T-helper 1 cell treated with Interleukin-12 subunit alpha and Interleukin-12 subunit beta and Interleukin-4 antibody, amounts not matched to agents 30 ng/mL and 1 ng/mL, for 36 hours (primary cell): Measurements from ENCODE around the gene CDC42EP1. TPM values are rescaled to one million over a fixed set of nuclear protein-coding genes. Genes with fewer than 3 reads are reported as not detected.

Source experiments
- intact Hi-C: fragments of 100-400 bp; cut with micrococcal nuclease; formaldehyde crosslinking; loops from one replicate; pipeline ENCODE4 v1.15.1; 2024
- total RNA-seq: library from RNA; stranded (reverse); gene quantifications from 2 replicates; pipeline ENCODE4 v1.2.3, GENCODE V29; 2022

The CDC42EP1 gene
- total RNA-seq, 1 donor from 2014 or later, result 1.9 TPM

DNA sequence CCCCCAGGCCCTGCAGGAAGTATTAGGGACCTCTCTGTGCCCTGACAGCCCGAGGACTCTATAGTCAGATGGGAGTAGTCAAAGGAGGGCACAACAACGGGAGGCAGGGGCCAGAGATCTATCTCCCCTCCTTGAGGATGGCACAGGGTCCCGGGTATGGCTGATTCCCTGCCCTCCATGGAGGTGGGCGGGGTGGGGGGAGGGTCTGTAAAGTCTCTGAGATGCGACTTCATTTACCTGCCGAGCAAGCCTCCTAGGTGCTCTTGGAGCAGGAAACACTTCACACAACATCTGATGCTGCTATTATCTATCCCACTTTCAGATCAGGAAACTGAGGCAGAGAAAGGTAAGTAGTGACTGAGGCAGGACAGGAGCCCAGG is 769 bp upstream of the CDC42EP1 start:
- intact Hi-C loops, result no loop called here

DNA sequence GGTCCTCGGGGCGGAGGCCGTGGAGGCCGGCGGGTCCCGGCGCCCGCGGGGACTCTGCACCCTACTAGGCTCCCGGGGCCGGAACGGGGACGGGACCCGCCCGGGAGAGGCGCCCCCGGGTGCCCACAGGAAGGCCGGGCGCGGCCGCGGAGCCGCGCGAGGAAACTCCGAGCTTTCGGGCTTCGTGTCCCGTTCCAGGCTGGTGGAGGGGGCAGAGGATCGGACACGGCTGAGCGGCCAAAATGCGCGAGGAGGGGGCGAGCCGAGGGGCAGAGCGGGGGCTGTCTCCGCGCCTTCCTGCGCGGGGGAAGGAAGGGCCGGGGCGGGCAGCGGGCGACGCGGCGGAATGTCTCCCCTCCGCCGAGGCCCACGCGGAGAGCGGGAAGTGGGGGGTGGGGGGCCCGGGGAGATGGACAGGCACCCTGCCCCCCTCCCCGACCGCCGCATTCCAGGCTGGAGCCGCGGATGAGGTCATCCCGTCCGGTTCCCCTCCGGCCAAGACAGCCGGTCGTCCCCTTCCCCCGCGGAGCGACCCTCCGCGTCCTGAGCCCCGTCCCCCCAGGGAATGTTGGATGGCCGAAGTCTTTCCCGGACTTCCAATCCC is 430 bp downstream of the CDC42EP1 start:
- intact Hi-C loops, result loop anchor here (10.0 kb wide), 1 partner anchor 786 kb away; the partner anchor contains the start of gene IFT27

DNA sequence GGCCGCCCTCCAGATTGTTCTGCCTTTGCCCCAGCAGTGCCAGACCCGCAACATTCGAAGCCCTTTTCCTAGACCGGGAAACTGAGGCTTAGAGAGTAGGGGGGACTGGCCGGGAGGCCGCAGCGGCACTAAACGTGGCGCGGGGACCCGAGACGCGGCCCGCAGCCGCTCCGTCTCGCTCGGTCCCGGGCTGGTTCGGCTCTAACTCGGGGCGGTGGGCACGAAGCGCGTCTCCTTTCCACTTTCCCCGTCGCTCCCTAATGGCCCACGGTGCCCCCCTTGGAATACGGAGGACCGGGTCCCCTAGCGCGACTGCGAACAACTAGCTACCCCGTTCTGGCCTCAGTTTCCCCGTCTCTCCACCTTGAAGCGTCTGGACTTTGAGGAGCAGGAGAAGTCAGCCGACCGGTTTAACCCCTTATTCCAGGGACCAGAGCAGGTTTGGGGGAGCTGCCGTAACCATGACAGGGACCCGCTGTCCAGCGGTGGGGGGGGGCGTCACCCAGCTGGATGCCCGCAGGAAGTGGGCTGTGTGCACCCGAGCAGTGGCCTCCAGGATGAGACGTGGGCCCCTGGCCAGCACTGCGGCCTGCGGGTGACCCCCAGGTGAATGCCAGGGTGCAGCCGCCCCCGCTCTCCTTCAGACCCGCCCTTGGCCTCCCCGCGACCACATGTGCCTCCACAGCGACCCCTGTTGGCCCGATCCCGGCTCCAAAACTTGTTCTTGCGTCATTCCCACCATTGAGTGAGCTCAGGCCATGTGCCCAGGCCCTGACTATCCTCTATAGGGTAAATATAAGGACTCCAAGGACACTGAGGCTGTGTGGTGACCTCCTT is 1.1 kb downstream of the CDC42EP1 start:
- intact Hi-C loops, result loop anchor here (10.0 kb wide), 1 partner anchor 787 kb away; the partner anchor contains the start of gene IFT27

DNA sequence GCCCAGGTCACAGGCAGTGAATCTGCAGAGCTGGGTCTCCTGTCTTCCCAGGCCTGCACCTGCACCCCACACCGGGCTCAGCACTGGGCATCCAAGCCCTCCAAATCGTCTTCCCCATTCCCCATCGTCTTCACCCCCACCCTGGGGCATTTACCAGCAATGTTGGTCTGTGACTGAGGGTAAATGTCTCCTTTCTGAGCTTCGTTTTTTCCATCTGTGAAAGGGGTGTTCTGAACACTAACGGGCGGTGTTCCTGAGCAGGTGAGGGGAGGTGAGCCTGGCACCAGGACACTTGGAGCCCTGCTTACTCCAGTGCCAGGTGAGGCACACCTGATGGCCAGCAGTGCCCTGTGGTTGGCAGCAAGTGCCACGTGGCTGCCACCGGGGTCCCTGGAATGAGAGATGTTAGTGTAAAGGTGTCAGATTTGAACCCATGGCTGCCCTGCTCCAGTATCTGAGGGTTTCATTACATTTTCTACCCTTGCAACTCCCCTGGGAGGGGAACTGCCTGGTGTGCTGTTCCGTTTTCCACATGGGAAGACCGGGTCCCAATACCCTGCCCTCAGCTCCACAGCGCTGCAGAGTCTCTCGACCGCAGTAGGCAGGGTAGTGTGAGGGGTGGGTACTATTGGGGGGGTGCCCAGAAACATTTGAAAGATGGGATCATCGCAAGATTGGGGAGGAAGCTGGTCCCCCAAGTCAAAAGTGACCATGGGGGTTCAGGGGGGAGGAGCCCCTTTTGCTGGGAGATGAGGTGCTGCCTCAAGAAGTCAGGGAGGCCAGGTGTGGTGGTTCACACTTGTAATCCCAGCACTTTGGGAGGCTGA is 2.0 kb downstream of the CDC42EP1 start:
- intact Hi-C loops, result loop anchor here (10.0 kb wide), 1 partner anchor 787 kb away; the partner anchor contains the start of gene IFT27

DNA sequence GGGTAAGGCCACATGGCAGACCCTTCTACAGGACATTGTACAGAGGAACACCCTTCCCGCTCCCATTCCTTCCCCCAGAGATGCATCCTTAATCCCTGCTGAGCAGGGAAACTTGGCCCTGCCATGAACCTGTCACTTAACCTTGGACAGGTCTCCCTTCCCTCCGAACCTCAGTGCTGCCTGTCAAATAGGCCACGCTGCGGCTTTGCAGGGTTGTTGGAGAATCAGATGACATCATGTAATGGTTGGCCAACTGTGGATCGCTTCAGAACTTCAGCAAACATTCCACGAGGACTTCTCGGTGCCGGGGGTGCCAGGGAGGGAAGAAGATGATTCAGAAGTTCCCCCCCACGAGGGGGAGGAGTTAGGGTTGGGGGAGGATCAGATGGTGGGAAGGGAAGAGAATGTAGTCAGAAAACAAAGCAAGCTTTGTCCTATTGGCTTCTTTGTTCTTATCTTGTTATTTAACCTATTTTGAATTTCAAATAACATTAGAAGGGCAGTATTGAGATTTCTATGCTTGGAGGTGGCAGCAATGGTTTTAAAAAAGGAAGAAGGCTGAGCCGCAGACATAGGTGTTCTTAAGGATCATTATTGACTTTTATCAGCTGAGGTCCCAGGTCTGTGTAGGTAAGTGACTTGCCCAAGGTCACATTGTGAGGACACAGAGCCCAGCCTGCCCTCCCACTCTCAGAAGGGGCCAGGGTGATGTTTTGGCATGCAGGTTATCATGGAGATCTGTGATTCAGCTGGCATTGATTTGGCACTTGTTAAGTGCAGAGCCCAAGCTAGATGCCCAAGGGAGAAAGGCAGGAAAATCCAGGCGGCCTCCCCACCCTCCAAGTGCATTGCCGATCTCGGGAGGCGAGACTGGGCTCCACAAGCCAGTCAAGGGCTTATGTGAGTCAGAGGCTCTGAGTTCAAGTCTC is 3.1 kb downstream of the CDC42EP1 start:
- intact Hi-C loops, result loop anchor here (10.0 kb wide), 1 partner anchor 789 kb away; the partner anchor contains the start of gene IFT27

DNA sequence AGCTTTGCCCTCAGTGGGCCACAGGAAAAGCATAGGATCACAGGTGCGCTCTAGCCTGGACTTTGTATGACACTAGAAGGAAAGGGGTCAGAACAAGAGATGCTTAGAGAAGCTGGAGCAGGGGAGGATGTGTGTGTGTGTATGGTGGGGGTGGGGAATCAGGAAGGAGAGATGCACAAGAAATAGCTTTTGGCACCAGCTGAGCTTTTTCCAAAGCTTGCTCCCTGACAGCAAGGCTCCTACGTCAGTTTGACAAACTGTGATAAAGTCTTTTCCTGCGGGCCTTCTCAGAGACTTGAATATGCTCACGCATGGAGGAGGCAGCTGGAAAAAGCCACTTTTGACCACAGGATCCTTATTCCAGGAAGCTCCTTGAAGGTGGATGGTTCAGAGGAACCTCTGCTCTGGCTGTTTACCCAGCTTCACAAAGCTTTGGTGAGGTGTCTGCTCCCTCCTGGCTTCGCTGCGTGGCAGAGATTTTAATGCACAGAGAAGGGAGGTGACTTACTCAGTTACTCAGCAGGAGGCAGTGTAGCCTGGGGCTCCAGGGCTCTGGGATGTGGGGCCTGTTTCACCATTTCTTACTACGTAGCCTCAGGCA is 3.9 kb downstream of the CDC42EP1 start:
- intact Hi-C loops, result loop anchor here (10.0 kb wide), 1 partner anchor 789 kb away; the partner anchor contains the start of gene IFT27

DNA sequence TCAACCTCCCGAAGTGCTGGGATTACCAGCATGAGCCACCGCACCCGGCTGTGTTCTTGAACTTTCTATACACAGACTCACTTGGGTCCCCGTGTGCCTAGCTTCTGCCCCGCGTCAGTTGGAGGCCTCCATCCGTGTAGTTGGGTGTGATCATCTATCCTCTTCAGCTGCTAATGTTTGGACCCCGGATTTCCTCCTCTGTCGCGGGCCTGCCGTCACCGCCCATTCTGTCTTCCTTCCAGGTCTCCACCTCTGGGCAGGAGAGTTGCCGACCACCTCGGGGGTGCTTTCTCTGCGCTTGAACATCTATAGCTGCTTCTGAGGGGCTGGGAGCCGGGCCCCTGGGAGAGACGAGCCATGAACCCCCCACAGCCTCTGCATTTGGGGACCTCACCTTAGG is 5.5 kb downstream of the CDC42EP1 start:
- intact Hi-C loops, result loop anchor here (10.0 kb wide), 1 partner anchor 791 kb away; the partner anchor contains the start of gene IFT27

DNA sequence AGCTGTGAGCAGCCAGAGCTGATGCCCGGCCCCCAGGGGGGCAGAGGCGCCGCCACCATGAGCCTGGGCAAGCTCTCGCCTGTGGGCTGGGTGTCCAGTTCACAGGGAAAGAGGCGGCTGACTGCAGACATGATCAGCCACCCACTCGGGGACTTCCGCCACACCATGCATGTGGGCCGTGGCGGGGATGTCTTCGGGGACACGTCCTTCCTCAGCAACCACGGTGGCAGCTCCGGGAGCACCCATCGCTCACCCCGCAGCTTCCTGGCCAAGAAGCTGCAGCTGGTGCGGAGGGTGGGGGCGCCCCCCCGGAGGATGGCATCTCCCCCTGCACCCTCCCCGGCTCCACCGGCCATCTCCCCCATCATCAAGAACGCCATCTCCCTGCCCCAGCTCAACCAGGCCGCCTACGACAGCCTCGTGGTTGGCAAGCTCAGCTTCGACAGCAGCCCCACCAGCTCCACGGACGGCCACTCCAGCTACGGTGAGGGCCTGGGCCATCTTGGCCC is 6.1 kb downstream of the CDC42EP1 start:
- intact Hi-C loops, result loop anchor here (10.0 kb wide), 1 partner anchor 792 kb away; the partner anchor contains the start of gene IFT27

DNA sequence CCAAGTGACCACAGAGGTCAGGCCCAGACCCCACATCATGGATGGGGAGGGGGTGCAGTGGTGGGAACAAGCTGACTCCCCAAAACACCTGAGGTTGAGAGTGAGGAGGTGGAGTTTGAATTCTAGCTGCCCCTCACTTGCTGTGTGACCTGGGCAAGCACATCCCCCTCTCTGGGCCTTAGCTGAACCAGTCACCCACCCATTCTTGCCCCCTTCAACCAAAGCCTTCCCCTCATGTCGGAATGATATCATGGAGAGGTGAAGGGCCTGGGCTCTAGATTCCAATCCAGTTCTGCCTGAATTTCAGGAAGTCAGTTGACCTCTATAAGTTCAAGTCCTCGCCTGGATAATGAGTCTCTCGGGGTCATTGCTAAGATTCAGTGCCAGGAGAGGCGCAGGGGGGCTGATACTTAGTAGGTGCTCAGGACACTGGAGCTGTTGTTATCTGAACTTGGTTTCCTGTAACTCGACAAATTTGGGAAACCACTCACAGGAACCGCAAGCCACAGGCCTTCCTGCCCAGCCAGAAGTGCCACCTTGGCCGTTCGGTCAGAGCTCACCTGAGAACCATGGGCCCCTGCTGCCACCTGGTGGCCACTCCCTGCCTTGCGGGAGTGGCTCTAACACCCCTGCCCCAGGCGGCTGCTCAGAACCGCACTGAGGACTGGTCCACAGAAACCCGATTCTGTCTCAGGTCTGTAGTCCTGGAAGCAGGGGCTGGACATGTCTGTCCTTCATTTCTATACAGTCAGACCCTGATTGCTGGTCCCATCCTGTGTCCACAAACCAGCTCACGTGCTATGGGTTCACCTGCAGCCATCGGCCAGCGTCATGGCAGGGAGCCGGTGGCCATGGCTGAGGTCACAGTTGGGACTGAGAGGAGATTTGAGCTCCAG is 6.9 kb downstream of the CDC42EP1 start:
- intact Hi-C loops, result loop anchor here (1.0 to 10.0 kb wide), 8 partner anchors 22 to 792 kb away; partner anchors contain the start of genes IFT27 and MFNG

DNA sequence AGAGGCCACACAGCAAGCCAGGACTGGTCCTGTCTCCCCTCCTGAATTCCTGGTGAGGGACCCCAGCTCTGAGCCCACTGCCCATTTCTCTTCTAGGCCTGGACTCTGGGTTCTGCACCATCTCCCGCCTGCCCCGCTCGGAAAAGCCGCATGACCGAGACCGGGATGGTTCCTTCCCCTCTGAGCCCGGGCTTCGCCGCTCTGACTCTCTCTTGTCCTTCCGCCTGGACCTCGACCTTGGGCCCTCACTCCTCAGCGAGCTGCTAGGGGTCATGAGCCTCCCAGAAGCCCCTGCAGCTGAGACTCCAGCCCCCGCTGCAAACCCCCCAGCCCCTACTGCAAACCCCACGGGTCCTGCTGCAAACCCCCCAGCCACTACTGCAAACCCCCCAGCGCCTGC is 7.7 kb downstream of the CDC42EP1 start:
- intact Hi-C loops, result loop anchor here (10.0 kb wide), 1 partner anchor 793 kb away; the partner anchor contains the start of gene IFT27

DNA sequence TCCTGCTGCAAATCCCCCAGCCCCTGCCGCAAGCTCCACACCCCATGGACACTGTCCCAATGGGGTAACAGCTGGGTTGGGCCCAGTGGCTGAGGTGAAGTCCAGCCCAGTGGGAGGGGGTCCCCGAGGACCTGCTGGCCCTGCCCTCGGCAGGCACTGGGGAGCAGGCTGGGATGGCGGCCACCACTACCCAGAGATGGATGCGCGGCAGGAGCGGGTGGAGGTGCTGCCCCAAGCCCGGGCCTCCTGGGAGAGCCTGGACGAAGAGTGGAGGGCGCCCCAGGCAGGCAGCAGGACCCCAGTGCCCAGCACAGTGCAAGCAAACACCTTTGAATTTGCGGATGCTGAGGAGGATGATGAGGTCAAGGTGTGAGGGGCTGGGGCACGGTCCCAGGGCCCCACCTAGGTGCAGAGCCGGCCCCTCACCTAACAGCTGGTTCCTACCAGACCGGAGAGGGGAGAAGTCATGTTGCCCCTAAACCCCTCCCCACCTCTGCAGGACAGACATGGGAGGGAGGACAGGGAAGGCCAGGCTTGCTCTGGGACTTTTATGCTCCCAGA is 8.2 kb downstream of the CDC42EP1 start:
- intact Hi-C loops, result loop anchor here (10.0 kb wide), 1 partner anchor 794 kb away; the partner anchor contains the start of gene IFT27

DNA sequence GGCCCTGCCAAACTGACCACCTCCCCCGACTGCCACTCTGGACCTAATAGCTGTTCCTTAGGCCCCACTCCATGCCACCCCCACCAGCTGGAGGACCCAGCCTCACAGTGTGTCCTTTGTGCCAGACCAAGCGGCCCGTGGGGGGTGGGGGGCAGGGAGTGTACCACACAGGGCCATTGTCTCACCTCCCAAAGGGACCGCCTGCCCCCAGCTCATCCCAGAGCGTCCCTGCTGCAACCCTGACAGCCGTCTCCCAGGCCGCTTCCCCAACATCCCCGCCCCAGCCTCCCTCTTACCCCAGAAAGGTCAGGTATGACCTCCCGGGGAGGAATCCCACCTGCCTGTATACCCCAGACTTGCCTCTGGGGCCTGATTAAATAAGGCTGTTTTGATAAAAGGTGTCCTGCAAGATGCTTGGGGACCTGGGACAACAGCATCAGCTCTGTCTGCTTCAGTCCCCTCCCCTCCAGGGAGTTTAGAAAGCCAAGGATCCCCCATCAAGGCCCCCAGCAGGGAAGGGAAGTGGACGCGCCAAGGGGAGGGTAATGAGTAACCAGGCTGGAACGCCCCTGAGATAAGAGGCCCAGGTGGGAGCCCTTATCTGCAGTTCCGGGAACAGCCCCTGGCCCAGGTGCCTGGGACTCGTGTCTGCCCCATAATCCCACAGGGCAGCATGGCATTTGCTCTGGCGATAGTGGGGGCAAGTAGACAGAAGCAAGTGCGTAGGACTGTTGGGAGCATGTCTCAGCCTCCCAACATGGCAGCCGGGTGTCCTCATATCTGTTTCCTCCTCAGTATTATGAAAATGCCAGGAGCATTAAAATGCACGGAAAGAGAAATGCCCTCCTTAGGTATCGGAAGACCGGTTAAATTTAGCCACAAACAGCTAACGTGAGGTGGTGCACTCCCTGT is 9.0 kb downstream of the CDC42EP1 start:
- intact Hi-C loops, result loop anchor here (10.0 kb wide), 1 partner anchor 794 kb away; the partner anchor contains the start of gene IFT27

DNA sequence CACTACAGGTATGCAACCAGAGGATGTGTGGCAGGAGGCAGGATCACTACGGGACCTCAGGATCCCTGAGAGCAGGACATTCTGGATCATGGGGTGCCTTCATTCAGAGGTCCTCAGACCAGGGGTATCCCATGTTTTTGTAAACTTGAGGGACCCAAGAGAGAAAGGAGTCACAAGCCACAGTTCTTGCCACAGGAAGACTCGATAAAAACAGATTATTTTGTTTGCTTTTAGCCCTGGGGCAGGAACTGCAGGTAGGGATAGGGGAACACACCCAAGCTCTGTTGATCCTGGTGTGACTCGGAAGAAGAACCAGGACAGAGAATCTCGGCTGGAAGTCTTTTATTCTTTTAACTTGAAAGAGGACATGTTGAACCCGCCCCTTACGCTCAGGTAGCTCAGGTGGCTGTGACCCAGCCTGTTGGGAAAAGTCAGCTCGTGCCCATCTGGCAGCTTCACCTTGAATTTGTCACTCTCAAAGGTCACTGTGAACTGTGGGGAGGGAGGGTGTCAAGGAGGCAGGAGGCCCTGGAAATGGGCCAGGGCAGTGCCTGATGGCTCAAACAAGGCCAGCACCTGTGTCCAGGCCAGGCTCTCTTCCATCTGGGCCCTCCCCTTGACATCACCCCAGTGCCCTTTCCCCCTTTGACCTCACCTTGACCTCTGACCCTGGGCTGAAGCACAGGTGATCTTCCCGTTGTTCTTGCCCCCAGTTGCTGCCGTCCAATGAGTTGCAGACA is 9.8 kb downstream of the CDC42EP1 start:
- intact Hi-C loops, result loop anchor here (10.0 kb wide), 1 partner anchor 795 kb away; the partner anchor contains the start of gene IFT27

DNA sequence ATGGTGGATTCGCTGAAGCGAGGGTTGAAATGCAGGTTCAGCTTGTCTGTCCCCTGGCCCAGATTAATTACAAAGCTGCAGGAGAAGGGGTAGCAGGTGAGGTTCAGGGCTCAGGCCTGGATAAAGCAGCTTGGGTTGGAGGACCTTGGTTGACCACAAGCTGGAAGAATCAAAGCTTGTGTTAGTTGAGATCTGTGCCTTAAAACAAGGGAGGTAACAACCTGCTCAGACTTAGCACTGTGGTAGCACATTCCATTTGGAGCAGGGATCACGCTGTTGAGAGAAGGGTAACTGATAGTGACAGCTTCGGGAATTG is 10.3 kb downstream of the CDC42EP1 start:
- intact Hi-C loops, result no loop called here

DNA sequence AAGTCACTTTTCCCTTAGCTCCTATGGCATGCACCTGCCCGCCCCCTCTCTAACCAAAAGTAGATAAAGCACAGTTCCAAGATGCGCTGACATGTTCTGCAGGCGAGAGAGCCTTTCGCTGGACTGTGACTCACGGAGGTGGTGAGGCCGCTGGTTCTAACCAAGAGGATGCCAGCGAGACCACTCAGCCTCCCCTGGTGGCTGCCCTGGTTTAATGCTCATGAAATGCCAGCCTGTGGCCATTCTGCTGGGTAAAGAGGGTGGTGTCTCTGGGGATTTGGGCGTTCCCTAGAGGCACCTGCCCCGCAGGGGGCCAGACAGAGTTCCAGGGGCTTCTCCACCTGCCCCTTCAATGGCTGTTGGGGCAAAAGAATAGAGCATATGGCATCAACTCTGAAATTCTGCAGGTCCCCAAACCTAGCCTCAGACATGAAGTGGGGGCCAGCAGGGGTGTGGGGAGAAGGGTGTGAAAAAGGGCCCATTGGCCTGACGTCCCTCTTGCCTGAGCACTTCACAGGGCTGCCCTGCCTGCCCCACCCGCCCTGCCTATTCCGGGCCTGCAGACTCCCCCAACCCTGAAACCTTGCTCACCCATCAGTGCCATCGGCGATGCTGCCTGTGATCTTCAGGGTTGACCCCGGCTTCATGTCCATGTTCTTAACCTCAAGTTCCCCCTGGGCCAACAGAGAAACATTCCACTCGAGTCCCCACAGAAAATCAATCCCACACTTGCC is 11.1 kb downstream of the CDC42EP1 start:
- intact Hi-C loops, result no loop called here

DNA sequence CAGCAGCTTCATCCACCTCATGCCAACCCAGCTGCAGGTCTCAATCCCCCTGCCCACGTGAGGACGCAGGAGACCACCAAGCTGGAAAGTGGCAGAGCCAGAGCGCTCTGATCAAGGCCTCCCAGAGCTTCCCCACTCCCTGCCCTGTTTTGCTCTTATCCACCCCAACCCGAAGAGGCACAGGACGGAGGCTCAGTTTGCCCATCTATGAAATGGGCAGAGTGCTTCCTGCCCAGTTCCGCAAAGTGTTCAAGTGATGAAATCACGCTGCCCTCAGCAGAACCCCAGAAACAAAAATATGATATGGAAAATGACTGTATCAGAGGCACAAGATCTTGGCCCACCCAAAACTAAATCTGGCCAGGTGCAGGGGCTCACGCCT is 11.7 kb downstream of the CDC42EP1 start:
- intact Hi-C loops, result loop anchor here (2.0 kb wide), 1 partner anchor 15 kb away; no protein-coding TSS in a partner anchor
